Activated CD4-positive, alpha-beta T cell treated with anti-CD3 and anti-CD28 coated beads, Interleukin-10, Interleukin-2, amounts not matched to agents 100 ng/mL and 50 ng/mL, durations not matched to agents 16 hours and 8 hours (primary cell): ENCODE data around the gene PARD3B.

Source experiments
- DNase-seq: peaks from one replicate; pipeline ENCODE4 v3.0.0-alpha.2; 2020

Gene PARD3B

GRCh38 chr2:205607146-205607545, 1061.9 kb downstream of the PARD3B start:
- no peak for DNase-seq

- no peak for DNase-seq
Measured at GRCh38 chr2:205609113-205609512, 1063.8 kb downstream of the PARD3B start.

- DNase-seq: no peak
Measured at GRCh38 chr2:205610437-205610836, 1065.2 kb downstream of the PARD3B start.

- DNase-seq: peak; percentile 30
Measured at GRCh38 chr2:205612636-205613035, 1067.4 kb downstream of the PARD3B start.

GRCh38 chr2:205613970-205614559, 1068.8 kb downstream of the PARD3B start:
- DNase-seq: no peak

- DNase-seq: no peak
Measured at GRCh38 chr2:205614965-205615364, 1069.7 kb downstream of the PARD3B start.

- no peak for DNase-seq
Measured at GRCh38 chr2:205617905-205618304, 1072.6 kb downstream of the PARD3B start.

GRCh38 chr2:205619600-205619999, 1074.3 kb downstream of the PARD3B start:
- no peak for DNase-seq

- DNase-seq: no peak
Measured at GRCh38 chr2:205627085-205627484, 1081.8 kb downstream of the PARD3B start.

GRCh38 chr2:205628422-205628821, 1083.1 kb downstream of the PARD3B start:
- no peak for DNase-seq

GRCh38 chr2:205629091-205629776, 1084.0 kb downstream of the PARD3B start:
- DNase-seq: no peak

GRCh38 chr2:205633994-205634393, 1088.7 kb downstream of the PARD3B start:
- DNase-seq: no peak

GRCh38 chr2:205636549-205637319, 1091.5 kb downstream of the PARD3B start:
- DNase-seq: no peak

- DNase-seq: no peak
Measured at GRCh38 chr2:205637320-205637602, 1092.0 kb downstream of the PARD3B start.

- DNase-seq: no peak
Measured at GRCh38 chr2:205637779-205638503, 1092.7 kb downstream of the PARD3B start.

- DNase-seq: no peak
Measured at GRCh38 chr2:205640716-205641115, 1095.4 kb downstream of the PARD3B start.

GRCh38 chr2:205642599-205643356, 1097.5 kb downstream of the PARD3B start:
- DNase-seq: no peak

GRCh38 chr2:205643391-205643885, 1098.2 kb downstream of the PARD3B start:
- no peak for DNase-seq

- no peak for DNase-seq
Measured at GRCh38 chr2:205644018-205644417, 1098.7 kb downstream of the PARD3B start.

GRCh38 chr2:205646680-205647079, 1101.4 kb downstream of the PARD3B start:
- no peak for DNase-seq

GRCh38 chr2:205650450-205650849, 1105.2 kb downstream of the PARD3B start:
- no peak for DNase-seq

- no peak for DNase-seq
Measured at GRCh38 chr2:205650931-205651330, 1105.7 kb downstream of the PARD3B start.

- no peak for DNase-seq
Measured at GRCh38 chr2:205651719-205652118, 1106.4 kb downstream of the PARD3B start.
